Epidermal melanocyte (primary cell): ENCODE data around the gene DISC1.
"Not testable (repeated sequence)": the region's sequence is repeated elsewhere in the genome, so short reads cannot be mapped to it uniquely, and the experiment has no call there.

ENCODE experiments used
- DNase-seq: peaks from one replicate; pipeline ENCODE4 v3.0.0; 2011; ENCODE audit warnings: low spot score; ENCODE audit not compliant: insufficient read length

DISC1 gene

GRCh38 chr1:231626535-231626950 lies at the start of gene DISC1:
TSS of gene DISC1 (plus strand) at chr1:231626790. CDS start at chr1:231626868, 78 bp downstream.
- peak; percentile 81 for DNase-seq

- DNase-seq, result no peak
These were observed 49.5 kb upstream of the DISC1 start for GRCh38 chr1:231576804-231577718.

GRCh38 chr1:231580874-231581273 lies 45.7 kb upstream of the DISC1 start:
- no peak for DNase-seq

GRCh38 chr1:231581859-231582258 lies 44.7 kb upstream of the DISC1 start:
- DNase-seq, result no peak

GRCh38 chr1:231583376-231583775 lies 43.2 kb upstream of the DISC1 start:
- no peak for DNase-seq

GRCh38 chr1:231584117-231584516 lies 42.5 kb upstream of the DISC1 start:
- peak; percentile 37 for DNase-seq

GRCh38 chr1:231584921-231585320 lies 41.7 kb upstream of the DISC1 start:
- no peak for DNase-seq

- DNase-seq, result no peak
These were observed 36.0 kb upstream of the DISC1 start for GRCh38 chr1:231590453-231591198.

GRCh38 chr1:231591466-231591865 lies 35.1 kb upstream of the DISC1 start:
- DNase-seq, result no peak

GRCh38 chr1:231592809-231593208 lies 33.8 kb upstream of the DISC1 start:
- no peak for DNase-seq

- DNase-seq, result not testable (repeated sequence)
These were observed 33.3 kb upstream of the DISC1 start for GRCh38 chr1:231593264-231593663.

- no peak for DNase-seq
These were observed 32.5 kb upstream of the DISC1 start for GRCh38 chr1:231594123-231594522.

GRCh38 chr1:231594749-231595148 lies 31.8 kb upstream of the DISC1 start:
- DNase-seq, result no peak

- DNase-seq, result no peak
These were observed 30.2 kb upstream of the DISC1 start for GRCh38 chr1:231596337-231596791.

- no peak for DNase-seq
These were observed 28.6 kb upstream of the DISC1 start for GRCh38 chr1:231597971-231598370.

- no peak for DNase-seq
These were observed 26.1 kb upstream of the DISC1 start for GRCh38 chr1:231600458-231600976.

- DNase-seq, result no peak
These were observed 24.5 kb upstream of the DISC1 start for GRCh38 chr1:231601824-231602672.

- no peak for DNase-seq
These were observed 24.0 kb upstream of the DISC1 start for GRCh38 chr1:231602673-231602984.

GRCh38 chr1:231603598-231604275 lies 22.9 kb upstream of the DISC1 start:
- no peak for DNase-seq

- no peak for DNase-seq
These were observed 22.3 kb upstream of the DISC1 start for GRCh38 chr1:231604276-231604621.
